Ectodermal cell (in vitro differentiated cells): ENCODE measurements around the gene ZBTB46.

Experiments
- H3K27ac ChIP-seq: 2 replicates; pipeline ENCODE4 v1.7.0; 2013; ENCODE audit warnings: mild to moderate bottlenecking, low read depth, low read length; ENCODE audit not compliant: insufficient read depth, poor library complexity, severe bottlenecking
- H3K27me3 ChIP-seq: 2 replicates; pipeline ENCODE4 v1.7.0; 2013; ENCODE audit warnings: mild to moderate bottlenecking, low read length; ENCODE audit not compliant: insufficient read depth, control insufficient read depth, poor library complexity, severe bottlenecking
- H3K36me3 ChIP-seq: one replicate; pipeline ENCODE4 v1.7.0; 2013; ENCODE audit warnings: low read length; ENCODE audit not compliant: control insufficient read depth, insufficient read depth
- H3K4me1 ChIP-seq: one replicate; pipeline ENCODE4 v1.7.0; 2013; ENCODE audit warnings: low read length; ENCODE audit not compliant: control insufficient read depth, insufficient read depth
- H3K4me3 ChIP-seq: 2 replicates; pipeline ENCODE4 v1.7.0; 2013; ENCODE audit warnings: low read depth, low read length, control low read depth; ENCODE audit not compliant: insufficient read depth
- H3K9me3 ChIP-seq: 2 replicates; pipeline ENCODE4 v1.7.0; 2013; ENCODE audit warnings: mild to moderate bottlenecking, low read length, moderate library complexity; ENCODE audit not compliant: control insufficient read depth
- WGBS, 2 experiments: methylation state at CpG; one replicate each; pipeline ENCODE4 v1.1.7; 2013; ENCODE audit warnings: missing lambda C conversion rate in 2 of 2; 5-methylcytosine and 5-hydroxymethylcytosine counted together

The ZBTB46 gene

GRCh38 chr20:63740070-63740626, 90.9 kb downstream of the ZBTB46 start:
- peaks cover 30% of the 10 kb centered on the region for H3K4me1 ChIP-seq
- peaks cover 12% of the 10 kb centered on the region for H3K36me3 ChIP-seq
- WGBS, 2 experiments, result 0% methylated on average over 80 of the region's 80 CpGs
- peak overlapping the region; percentile 87 for H3K27ac ChIP-seq
- peak overlapping the region; percentile 77 for H3K4me3 ChIP-seq
- no peaks in the 10 kb centered on the region for H3K9me3 ChIP-seq
- peaks cover 17% of the 10 kb centered on the region for H3K27me3 ChIP-seq

- WGBS, 2 experiments, result 1% methylated on average over 136 of the region's 136 CpGs
- Histone ChIP-seq H3K9me3 (no peaks in the 10 kb centered on the region), H3K4me1 (peaks cover 26% of the 10 kb centered on the region), H3K4me3 (peak within 1 kb of the TSS; percentile 77), H3K36me3 (peaks cover 12% of the 10 kb centered on the region), H3K27me3 (peaks cover 17% of the 10 kb centered on the region), H3K27ac (peak within 1 kb of the TSS; percentile 87)
Measured at GRCh38 chr20:63739130-63740069, 91.7 kb downstream of the ZBTB46 start, which contains the start of gene SLC2A4RG. Gene SLC2A4RG (plus strand): TSS chr20:63739776. CDS start chr20:63739913, 137 bp downstream.

- Histone ChIP-seq H3K9me3 (no peaks in the 10 kb centered on the region), H3K36me3 (peaks cover 12% of the 10 kb centered on the region), H3K27me3 (peaks cover 17% of the 10 kb centered on the region), H3K4me3 (peak overlapping the region; percentile 38), H3K27ac (peak overlapping the region; percentile 69), H3K4me1 (peaks cover 26% of the 10 kb centered on the region)
- 10 to 11% methylated on average over 26 of the region's 26 CpGs for WGBS, 2 experiments
Measured at GRCh38 chr20:63738687-63739129, 92.4 kb downstream of the ZBTB46 start.

- WGBS, 2 experiments, result 36 to 41% methylated on average over 43 of the region's 43 CpGs
- peaks cover 17% of the 10 kb centered on the region for H3K27me3 ChIP-seq
- H3K4me1 ChIP-seq, result peaks cover 26% of the 10 kb centered on the region
- no peaks in the 10 kb centered on the region for H3K9me3 ChIP-seq
- H3K36me3 ChIP-seq, result peaks cover 14% of the 10 kb centered on the region
- no peak overlapping the region for H3K27ac ChIP-seq
- H3K4me3 ChIP-seq, result peak overlapping the region; percentile 38
Measured at GRCh38 chr20:63737945-63738686, 92.9 kb downstream of the ZBTB46 start.

- H3K27me3 ChIP-seq, result peaks cover 17% of the 10 kb centered on the region
- peaks cover 16% of the 10 kb centered on the region for H3K36me3 ChIP-seq
- H3K4me3 ChIP-seq, result no peak overlapping the region
- H3K4me1 ChIP-seq, result peaks cover 26% of the 10 kb centered on the region
- no peaks in the 10 kb centered on the region for H3K9me3 ChIP-seq
- 28 to 35% methylated on average over 25 to 26 of the region's 26 CpGs for WGBS, 2 experiments
- no peak overlapping the region for H3K27ac ChIP-seq
Measured at GRCh38 chr20:63737695-63737944, 93.4 kb downstream of the ZBTB46 start.

GRCh38 chr20:63736893-63737694, 94.0 kb downstream of the ZBTB46 start:
- Histone ChIP-seq H3K27ac (no peak overlapping the region), H3K9me3 (no peaks in the 10 kb centered on the region), H3K4me3 (no peak overlapping the region), H3K27me3 (peaks cover 17% of the 10 kb centered on the region), H3K36me3 (peaks cover 11% of the 10 kb centered on the region), H3K4me1 (peaks cover 26% of the 10 kb centered on the region)
- 58% methylated on average over 30 of the region's 30 CpGs for WGBS, 2 experiments

- H3K9me3 ChIP-seq, result no peaks in the 10 kb centered on the region
- no peak within 1 kb of the TSS for H3K27ac ChIP-seq
- peaks cover 17% of the 10 kb centered on the region for H3K27me3 ChIP-seq
- no peak within 1 kb of the TSS for H3K4me3 ChIP-seq
- H3K4me1 ChIP-seq, result peaks cover 19% of the 10 kb centered on the region
- peaks cover 8% of the 10 kb centered on the region for H3K36me3 ChIP-seq
- WGBS, 2 experiments, result 93 to 95% methylated on average over 31 of the region's 31 CpGs
Measured at GRCh38 chr20:63735859-63736718, 95.0 kb downstream of the ZBTB46 start, which contains the start of gene LIME1. Gene LIME1 (plus strand): TSS chr20:63736664. CDS start chr20:63737550, 886 bp downstream.

- H3K36me3 ChIP-seq, result peaks cover 10% of the 10 kb centered on the region
- no peaks in the 10 kb centered on the region for H3K9me3 ChIP-seq
- H3K4me1 ChIP-seq, result peaks cover 16% of the 10 kb centered on the region
- peaks cover 17% of the 10 kb centered on the region for H3K27me3 ChIP-seq
- H3K27ac ChIP-seq, result no peak overlapping the region
- WGBS, 2 experiments, result 96% methylated on average over 48 of the region's 48 CpGs
- no peak overlapping the region for H3K4me3 ChIP-seq
Measured at GRCh38 chr20:63734946-63735858, 95.9 kb downstream of the ZBTB46 start.
